Spleen (tissue), 11 donors: Measurements from ENCODE around the gene JPH4. TPM values are rescaled to one million over a fixed set of nuclear protein-coding genes. Genes with fewer than 3 reads are reported as not detected.

ENCODE experiments used
- DNase-seq: peaks from one replicate; pipeline ENCODE4 v3.0.0-alpha.2; 2020
- H3K27ac ChIP-seq, 8 donors: fragments of 200-600 bp; sonication (generic) in 7 of 8; 1 replicate in 4 of 8; 2 replicates in 4 of 8; pipeline versions ENCODE4 v1.5.0 to v1.8.0; 2016 to 2021; ENCODE audit warnings: inconsistent platforms in 4 of 8, mild to moderate bottlenecking in 4 of 8, moderate library complexity in 1 of 8
- H3K27me3 ChIP-seq, 7 donors: fragments of 200-600 bp; sonication (generic) in 6 of 7; replicated peaks in 1 of 7; 1 replicate in 4 of 7; 2 replicates in 3 of 7; pipeline versions ENCODE4 v1.5.0 to v1.8.0; 2016 to 2021; ENCODE audit warnings: inconsistent platforms in 3 of 7, mild to moderate bottlenecking in 1 of 7
- H3K36me3 ChIP-seq, 6 donors: fragments of 200-600 bp; sonication (generic) in 5 of 6; 1 replicate in 4 of 6; 2 replicates in 2 of 6; pipeline versions ENCODE4 v1.5.0 to v1.8.0; 2016 to 2021; ENCODE audit warnings: inconsistent platforms in 2 of 6
- H3K4me1 ChIP-seq, 6 donors: fragments of 200-600 bp; sonication (generic) in 5 of 6; 1 replicate in 3 of 6; 2 replicates in 3 of 6; pipeline versions ENCODE4 v1.5.0 to v1.8.0; 2016 to 2021; ENCODE audit warnings: inconsistent platforms in 3 of 6
- H3K4me3 ChIP-seq, 8 donors: fragments of 200-600 bp; sonication (generic) in 7 of 8; 1 replicate in 4 of 8; 2 replicates in 4 of 8; pipeline versions ENCODE4 v1.5.0 to v1.8.0; 2016 to 2021; ENCODE audit warnings: inconsistent platforms in 4 of 8, mild to moderate bottlenecking in 4 of 8, moderate library complexity in 2 of 8
- H3K9me3 ChIP-seq, 8 donors: fragments of 200-600 bp; sonication (generic) in 7 of 8; 1 replicate in 4 of 8; 2 replicates in 4 of 8; pipeline versions ENCODE4 v1.5.0 to v1.8.0; 2016 to 2021; ENCODE audit warnings: inconsistent platforms in 4 of 8
- CTCF ChIP-seq, 11 experiments: fragments of 200-600 bp in 7 of 11; fragments of 450-650 bp in 4 of 11; sonication (generic) in 4 of 11; IDR thresholded peaks in 8 of 11; conservative IDR thresholded peaks in 3 of 11; 1 replicate in 7 of 11; 2 replicates in 4 of 11; pipeline versions ENCODE4 v1.4.0 to v1.8.0; 2016 to 2021; ENCODE audit warnings: antibody characterized with exemption in 11 of 11, inconsistent platforms in 4 of 11, mild to moderate bottlenecking in 1 of 11
- POLR2A ChIP-seq, 3 donors: fragments of 450-650 bp; IDR thresholded peaks; one replicate each; pipeline ENCODE4 v1.5.1; 2017; ENCODE audit warnings: antibody characterized with exemption in 3 of 3, mild to moderate bottlenecking in 1 of 3
- POLR2AphosphoS5 ChIP-seq, 3 donors: sonication (generic); formaldehyde crosslinking; IDR thresholded peaks; one replicate each; pipeline ENCODE4 v1.5.1; 2017; ENCODE audit warnings: antibody characterized with exemption in 3 of 3
- WGBS, 5 donors: extraction: QIAGEN DNeasy Blood & Tissue Kit in 3 of 5; methylation state at CpG; one replicate each; pipeline versions ENCODE4 v1.1.5 to v1.1.7; 2013 to 2018; 5-methylcytosine and 5-hydroxymethylcytosine counted together
- intact Hi-C: fragments of 100-400 bp; cut with DNase I; formaldehyde crosslinking; loops from one replicate; pipeline ENCODE4 v1.15.0; 2023; ENCODE audit warnings: low total_unique reads
- polyA plus RNA-seq, 3 donors: library from polyadenylated mRNA; stranded (reverse); fragments of 200-250 nt; gene quantifications; one replicate each; pipeline ENCODE4 v1.2.1, GENCODE V29; 2013
- total RNA-seq, 7 donors: library from RNA; depleted of rRNA in 3 of 7; stranded (reverse); fragments of >200 nt in 3 of 7; fragmentation: NEBNext Ultra II Directional in 4 of 7; extraction: Animal tissue kit (Norgen Biotek cat#: 25700) in 4 of 7; gene quantifications; one replicate each; pipeline versions ENCODE4 v1.1.0 to v1.2.1, GENCODE V29; 2016 to 2021
- donor health status: healthy with polysubstance abuse.
- donor health status: DM: no; HTN: no; CAD: no; lungs with moderate emphysema.
- donor health status: DM: no; HTN: no; CAD: no.
- donor health status: Bipolar disorder and iron deficiency.
- donor health status: healthy.
- donor health status: DM: no; HTN: no; CAD: no.
- donor health status: DM: yes; HTN: yes; CAD: no.

The JPH4 gene
- total and polyA plus RNA-seq, 10 donors, result 0.70 to 17.3 (median 3.8) TPM

GRCh38 chr14:23530375-23531055 is 48.1 kb downstream of the JPH4 start:
- intact Hi-C loops, result no loop called here
- TF ChIP-seq CTCF (IDR thresholded peaks at IDR 0.05 in 8 of 11, conservative IDR thresholded peaks at IDR 0.05 in 3 of 11) (no peak), POLR2AphosphoS5 (IDR thresholded peaks at IDR 0.05) (no peak), POLR2A (IDR thresholded peaks at IDR 0.05) (no peak)
- peak; percentile 59 for DNase-seq
- Histone ChIP-seq H3K4me1 (peaks cover 0 to 20% (median 2%) of the 10 kb centered on the region in 6 donors), H3K4me3 (no peak overlapping the region), H3K9me3 (no peaks in the 10 kb centered on the region), H3K27me3 (no peaks in the 10 kb centered on the region), H3K36me3 (peaks cover 0 to 33% (median 0%) of the 10 kb centered on the region in 6 donors), H3K27ac (peak overlapping the region in 7 of 8 donors; percentile 14 to 71 (median 56))
- 54 to 60% (median 55%) methylated on average over 10 of the region's 10 CpGs for WGBS, 5 donors

GRCh38 chr14:23529016-23529415 is 49.6 kb downstream of the JPH4 start:
- Histone ChIP-seq H3K4me1 (peaks cover 0 to 20% (median 2%) of the 10 kb centered on the region in 6 donors), H3K4me3 (no peak overlapping the region), H3K36me3 (peaks cover 0 to 27% (median 0%) of the 10 kb centered on the region in 6 donors), H3K9me3 (no peaks in the 10 kb centered on the region), H3K27ac (peak overlapping the region in 4 of 8 donors; percentile 15 to 71 (median 43)), H3K27me3 (no peaks in the 10 kb centered on the region)
- WGBS, 5 donors, result 74 to 81% (median 77%) methylated on average over 3 of the region's 3 CpGs
- no peak for TF ChIP-seq POLR2A (IDR thresholded peaks at IDR 0.05)
- TF ChIP-seq POLR2AphosphoS5 (IDR thresholded peaks at IDR 0.05), result no peak
- TF ChIP-seq CTCF (IDR thresholded peaks at IDR 0.05 in 8 of 11, conservative IDR thresholded peaks at IDR 0.05 in 3 of 11), result no peak
- intact Hi-C loops, result no loop called here
- peak; percentile 32 for DNase-seq

- peaks cover 0 to 23% (median 0%) of the 10 kb centered on the region in 6 donors for H3K36me3 ChIP-seq
- H3K27me3 ChIP-seq, result no peaks in the 10 kb centered on the region
- H3K9me3 ChIP-seq, result no peaks in the 10 kb centered on the region
- DNase-seq, result peak; percentile 43
- peak overlapping the region in 4 of 8 donors; percentile 15 to 71 (median 43) for H3K27ac ChIP-seq
- no peak overlapping the region for H3K4me3 ChIP-seq
- WGBS, 5 donors, result 77 to 92% (median 84%) methylated on average over 1 of the region's 1 CpG
- H3K4me1 ChIP-seq, result peaks cover 0 to 20% (median 2%) of the 10 kb centered on the region in 6 donors
- no peak for TF ChIP-seq CTCF (IDR thresholded peaks at IDR 0.05 in 8 of 11, conservative IDR thresholded peaks at IDR 0.05 in 3 of 11)
- TF ChIP-seq POLR2A (IDR thresholded peaks at IDR 0.05), result no peak
- TF ChIP-seq POLR2AphosphoS5 (IDR thresholded peaks at IDR 0.05), result no peak
- intact Hi-C loops, result no loop called here
Measured at GRCh38 chr14:23528555-23528954, 50.0 kb downstream of the JPH4 start.

- no peak overlapping the region for H3K4me3 ChIP-seq
- no peak for DNase-seq
Measured at GRCh38 chr14:23525611-23526010, 53.0 kb downstream of the JPH4 start.

More at GRCh38 chr14:23525611-23526010, 53.0 kb downstream of the JPH4 start:
- H3K36me3 ChIP-seq, result peaks cover 0 to 18% (median 0%) of the 10 kb centered on the region in 6 donors
- intact Hi-C loops, result no loop called here
- H3K4me1 ChIP-seq, result peaks cover 0 to 13% (median under 1%) of the 10 kb centered on the region in 6 donors
- 69 to 91% (median 85%) methylated on average over 8 of the region's 8 CpGs for whole genome bisulfite sequencing, 5 donors
- H3K27me3 ChIP-seq, result no peaks in the 10 kb centered on the region
- no peaks in the 10 kb centered on the region for H3K9me3 ChIP-seq
- TF ChIP-seq POLR2AphosphoS5 (IDR thresholded peaks at IDR 0.05) (no peak), POLR2A (IDR thresholded peaks at IDR 0.05) (no peak), CTCF (IDR thresholded peaks at IDR 0.05 in 8 of 11, conservative IDR thresholded peaks at IDR 0.05 in 3 of 11) (no peak)
- no peak overlapping the region for H3K27ac ChIP-seq
